ENCODE results near the gene MEPE.
"Not testable (repeated sequence)": the region's sequence is repeated elsewhere in the genome, so short reads cannot be mapped to it uniquely, and the experiment has no call there.

DNA sequence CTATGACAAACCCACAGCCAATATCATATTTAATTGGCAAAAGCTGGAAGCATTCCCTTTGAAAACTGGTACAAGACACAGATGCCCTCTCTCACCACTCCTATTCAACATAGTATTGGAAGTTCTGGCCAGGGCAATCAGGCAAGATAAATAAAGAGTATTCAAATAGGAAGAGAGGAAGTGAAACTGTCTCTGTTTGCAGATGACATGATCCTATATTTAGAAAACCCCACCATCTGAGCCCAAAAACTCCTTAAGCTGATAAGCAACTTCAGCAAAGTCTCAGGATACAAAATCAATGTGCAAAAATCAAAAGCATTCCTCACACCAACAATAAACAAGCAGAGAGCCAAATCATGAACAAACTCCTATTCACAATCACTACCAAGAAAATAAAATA, 58.0 kb downstream of the MEPE start:
- TF ChIP-seq, protein P1, sequence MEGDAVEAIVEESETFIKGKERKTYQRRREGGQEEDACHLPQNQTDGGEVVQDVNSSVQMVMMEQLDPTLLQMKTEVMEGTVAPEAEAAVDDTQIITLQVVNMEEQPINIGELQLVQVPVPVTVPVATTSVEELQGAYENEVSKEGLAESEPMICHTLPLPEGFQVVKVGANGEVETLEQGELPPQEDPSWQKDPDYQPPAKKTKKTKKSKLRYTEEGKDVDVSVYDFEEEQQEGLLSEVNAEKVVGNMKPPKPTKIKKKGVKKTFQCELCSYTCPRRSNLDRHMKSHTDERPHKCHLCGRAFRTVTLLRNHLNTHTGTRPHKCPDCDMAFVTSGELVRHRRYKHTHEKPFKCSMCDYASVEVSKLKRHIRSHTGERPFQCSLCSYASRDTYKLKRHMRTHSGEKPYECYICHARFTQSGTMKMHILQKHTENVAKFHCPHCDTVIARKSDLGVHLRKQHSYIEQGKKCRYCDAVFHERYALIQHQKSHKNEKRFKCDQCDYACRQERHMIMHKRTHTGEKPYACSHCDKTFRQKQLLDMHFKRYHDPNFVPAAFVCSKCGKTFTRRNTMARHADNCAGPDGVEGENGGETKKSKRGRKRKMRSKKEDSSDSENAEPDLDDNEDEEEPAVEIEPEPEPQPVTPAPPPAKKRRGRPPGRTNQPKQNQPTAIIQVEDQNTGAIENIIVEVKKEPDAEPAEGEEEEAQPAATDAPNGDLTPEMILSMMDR (IDR thresholded peaks at IDR 0.05 in 2 of 3, conservative IDR thresholded peaks at IDR 0.05 in 1 of 3; ENCODE audit: borderline replicate concordance in 1 of 3, insufficient read depth in 1 of 3, low read depth in 2 of 3, low read length in 2 of 3) = not testable (repeated sequence)
- not testable (repeated sequence) for TF ChIP-seq EZH2phosphoT487 (IDR thresholded peaks at IDR 0.05; ENCODE audit: borderline replicate concordance); POLR2AphosphoS5 (IDR thresholded peaks at IDR 0.05; ENCODE audit: low read depth, low read length); CEBPB (IDR thresholded peaks at IDR 0.05; ENCODE audit: low read depth); RAD21 (IDR thresholded peaks at IDR 0.05; ENCODE audit: low read depth); TCF7L2 (IDR thresholded peaks at IDR 0.05; ENCODE audit: borderline replicate concordance, extremely low read depth, insufficient read depth, insufficient read length); YY1 (IDR thresholded peaks at IDR 0.05; ENCODE audit: extremely low read depth, insufficient replicate concordance, low read depth, low read length); JUND (IDR thresholded peaks at IDR 0.05); POLR2A (IDR thresholded peaks at IDR 0.05; ENCODE audit: borderline replicate concordance, extremely low read depth, insufficient read depth, insufficient read length); EZH2 (IDR thresholded peaks at IDR 0.05); SP1 (IDR thresholded peaks at IDR 0.05; ENCODE audit: low read depth)
- TF ChIP-seq, protein P2, sequence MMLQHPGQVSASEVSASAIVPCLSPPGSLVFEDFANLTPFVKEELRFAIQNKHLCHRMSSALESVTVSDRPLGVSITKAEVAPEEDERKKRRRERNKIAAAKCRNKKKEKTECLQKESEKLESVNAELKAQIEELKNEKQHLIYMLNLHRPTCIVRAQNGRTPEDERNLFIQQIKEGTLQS (IDR thresholded peaks at IDR 0.05) = not testable (repeated sequence)
- TF ChIP-seq, protein P3, sequence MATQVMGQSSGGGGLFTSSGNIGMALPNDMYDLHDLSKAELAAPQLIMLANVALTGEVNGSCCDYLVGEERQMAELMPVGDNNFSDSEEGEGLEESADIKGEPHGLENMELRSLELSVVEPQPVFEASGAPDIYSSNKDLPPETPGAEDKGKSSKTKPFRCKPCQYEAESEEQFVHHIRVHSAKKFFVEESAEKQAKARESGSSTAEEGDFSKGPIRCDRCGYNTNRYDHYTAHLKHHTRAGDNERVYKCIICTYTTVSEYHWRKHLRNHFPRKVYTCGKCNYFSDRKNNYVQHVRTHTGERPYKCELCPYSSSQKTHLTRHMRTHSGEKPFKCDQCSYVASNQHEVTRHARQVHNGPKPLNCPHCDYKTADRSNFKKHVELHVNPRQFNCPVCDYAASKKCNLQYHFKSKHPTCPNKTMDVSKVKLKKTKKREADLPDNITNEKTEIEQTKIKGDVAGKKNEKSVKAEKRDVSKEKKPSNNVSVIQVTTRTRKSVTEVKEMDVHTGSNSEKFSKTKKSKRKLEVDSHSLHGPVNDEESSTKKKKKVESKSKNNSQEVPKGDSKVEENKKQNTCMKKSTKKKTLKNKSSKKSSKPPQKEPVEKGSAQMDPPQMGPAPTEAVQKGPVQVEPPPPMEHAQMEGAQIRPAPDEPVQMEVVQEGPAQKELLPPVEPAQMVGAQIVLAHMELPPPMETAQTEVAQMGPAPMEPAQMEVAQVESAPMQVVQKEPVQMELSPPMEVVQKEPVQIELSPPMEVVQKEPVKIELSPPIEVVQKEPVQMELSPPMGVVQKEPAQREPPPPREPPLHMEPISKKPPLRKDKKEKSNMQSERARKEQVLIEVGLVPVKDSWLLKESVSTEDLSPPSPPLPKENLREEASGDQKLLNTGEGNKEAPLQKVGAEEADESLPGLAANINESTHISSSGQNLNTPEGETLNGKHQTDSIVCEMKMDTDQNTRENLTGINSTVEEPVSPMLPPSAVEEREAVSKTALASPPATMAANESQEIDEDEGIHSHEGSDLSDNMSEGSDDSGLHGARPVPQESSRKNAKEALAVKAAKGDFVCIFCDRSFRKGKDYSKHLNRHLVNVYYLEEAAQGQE (IDR thresholded peaks at IDR 0.05; ENCODE audit: low read depth) = not testable (repeated sequence)
- TF ChIP-seq, protein P4, sequence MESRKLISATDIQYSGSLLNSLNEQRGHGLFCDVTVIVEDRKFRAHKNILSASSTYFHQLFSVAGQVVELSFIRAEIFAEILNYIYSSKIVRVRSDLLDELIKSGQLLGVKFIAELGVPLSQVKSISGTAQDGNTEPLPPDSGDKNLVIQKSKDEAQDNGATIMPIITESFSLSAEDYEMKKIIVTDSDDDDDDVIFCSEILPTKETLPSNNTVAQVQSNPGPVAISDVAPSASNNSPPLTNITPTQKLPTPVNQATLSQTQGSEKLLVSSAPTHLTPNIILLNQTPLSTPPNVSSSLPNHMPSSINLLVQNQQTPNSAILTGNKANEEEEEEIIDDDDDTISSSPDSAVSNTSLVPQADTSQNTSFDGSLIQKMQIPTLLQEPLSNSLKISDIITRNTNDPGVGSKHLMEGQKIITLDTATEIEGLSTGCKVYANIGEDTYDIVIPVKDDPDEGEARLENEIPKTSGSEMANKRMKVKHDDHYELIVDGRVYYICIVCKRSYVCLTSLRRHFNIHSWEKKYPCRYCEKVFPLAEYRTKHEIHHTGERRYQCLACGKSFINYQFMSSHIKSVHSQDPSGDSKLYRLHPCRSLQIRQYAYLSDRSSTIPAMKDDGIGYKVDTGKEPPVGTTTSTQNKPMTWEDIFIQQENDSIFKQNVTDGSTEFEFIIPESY (IDR thresholded peaks at IDR 0.05; ENCODE audit: extremely low read depth, insufficient replicate concordance, low read length) = not testable (repeated sequence)
